Measurements from ENCODE around the gene CACNA2D3.

- TF ChIP-seq GABPA (IDR thresholded peaks at IDR 0.05 in 1 of 2, conservative IDR thresholded peaks at IDR 0.05 in 1 of 2) (no peak), CTCF (IDR thresholded peaks at IDR 0.05; ENCODE audit: low read depth, low read length, missing input control) (no peak), MAX (IDR thresholded peaks at IDR 0.05) (no peak), JUND (IDR thresholded peaks at IDR 0.05) (no peak), YY1 (IDR thresholded peaks at IDR 0.05) (no peak), RAD21 (IDR thresholded peaks at IDR 0.05) (no peak)
These were observed 765.8 kb downstream of the CACNA2D3 start for GRCh38 chr3:54888162-54888561.
